ENCODE results near the gene LZTR1.

- TF ChIP-seq TCF12 (IDR thresholded peaks at IDR 0.05; ENCODE audit: low read depth) (no peak), TAF1 (IDR thresholded peaks at IDR 0.05; ENCODE audit: low read depth) (no peak), TEAD4 (IDR thresholded peaks at IDR 0.05) (no peak)
- TF ChIP-seq, protein P1, sequence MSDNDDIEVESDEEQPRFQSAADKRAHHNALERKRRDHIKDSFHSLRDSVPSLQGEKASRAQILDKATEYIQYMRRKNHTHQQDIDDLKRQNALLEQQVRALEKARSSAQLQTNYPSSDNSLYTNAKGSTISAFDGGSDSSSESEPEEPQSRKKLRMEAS (IDR thresholded peaks at IDR 0.05) = no peak
These were observed 30.8 kb upstream of the LZTR1 start for GRCh38 chr22:20951151-20951931.
